ENCODE results near the gene PPIP5K2. TPM values are rescaled to one million over a fixed set of nuclear protein-coding genes. Genes with fewer than 3 reads are reported as not detected.

Gene PPIP5K2
- total and polyA plus RNA-seq, 2 of the 8 experiments (the other 6 are each of a cell fraction or from before 2014, with no cell fraction given): 14.8 to 46.6 TPM

GRCh38 chr5:103259705-103260355 is 139.7 kb downstream of the PPIP5K2 start:
- peak overlapping the region; percentile 61 to 94 (median 88) for H3K4me3 ChIP-seq (ENCODE audit: extremely low read depth in 1 of 4, insufficient read depth in 2 of 4, low read depth in 3 of 4, low read length in 4 of 4)
- peak overlapping the region; percentile 76 for H4K8ac ChIP-seq (ENCODE audit: extremely low read depth, insufficient read depth, low read length)
- peak overlapping the region; percentile 84 to 93 for H3K4me2 ChIP-seq (ENCODE audit: insufficient read depth in 1 of 2, low read depth in 2 of 2, low read length in 2 of 2)
- peaks cover 6% of the 10 kb centered on the region; the same call in 1 of the 2 replicates for H3K23me2 ChIP-seq (ENCODE audit: low read depth, low read length)
- H3K79me2 ChIP-seq (ENCODE audit: control insufficient read depth in 1 of 2, insufficient read depth in 2 of 2, low read length in 2 of 2): peaks cover 0 to 53% of the 10 kb centered on the region in 2 experiments; a peak in 2 of 4 replicates
- peak in 1 of 2 experiments; percentile 63 for DNase-seq (ENCODE audit: low read depth in 1 of 2, low spot score in 2 of 2)
- H2AFZ ChIP-seq (ENCODE audit: low read length): no peak overlapping the region
- H2AK5ac ChIP-seq (ENCODE audit: low read depth, low read length): no peak overlapping the region
- TF ChIP-seq BACH1 (IDR thresholded peaks at IDR 0.05; ENCODE audit: low read length): 0 out of 2 replicates have a peak, but pooled peaks have one; percentile 15
- TF ChIP-seq CBX5 (IDR thresholded peaks at IDR 0.05; ENCODE audit: low read depth, low read length): no peak
- 0 out of 4 replicates have a peak, but pooled peaks of 1 of the 2 experiments have one; percentile 4 for TF ChIP-seq SIN3A (conservative IDR thresholded peaks at IDR 0.05 in 1 of 2, IDR thresholded peaks at IDR 0.05 in 1 of 2; ENCODE audit: low read depth in 1 of 2, low read length in 2 of 2)
- peak overlapping the region in 3 of 4 experiments; percentile 84 to 87 (median 84); a peak in 6 of 7 replicates for H3K9ac ChIP-seq (replicated peaks in 1 of 4; ENCODE audit: extremely low read depth in 1 of 4, low read depth in 3 of 4, low read length in 3 of 4)
- no peak for FAIRE-seq
- H2BK15ac ChIP-seq (ENCODE audit: low read length): no peak overlapping the region; the same call in 1 of the 2 replicates
- no peaks in the 10 kb centered on the region for H3K9me3 ChIP-seq (ENCODE audit: insufficient read depth in 2 of 2, low read depth in 1 of 2, low read length in 1 of 2)
- H3K4me1 ChIP-seq (replicated peaks in 1 of 4; ENCODE audit: control insufficient read depth in 3 of 4, insufficient read depth in 4 of 4, low read length in 3 of 4): peaks cover 0 to 6% (median 0%) of the 10 kb centered on the region in 4 experiments; a peak in 1 of 7 replicates
- no peak overlapping the region for H3K23ac ChIP-seq (ENCODE audit: insufficient read length)
- no peak overlapping the region for H4K91ac ChIP-seq (replicated peaks; ENCODE audit: insufficient read length, low read length)
- no peak overlapping the region for H2BK120ac ChIP-seq (replicated peaks; ENCODE audit: low read depth, low read length)
- no peak overlapping the region for H3K14ac ChIP-seq (ENCODE audit: insufficient read length)
- peak overlapping the region; percentile 58 for H3K4ac ChIP-seq (replicated peaks; ENCODE audit: insufficient read length, low read depth, low read length)
- H2BK5ac ChIP-seq (ENCODE audit: low read depth, low read length): peak overlapping the region; percentile 38; the same call in 1 of the 2 replicates
- CTCF ChIA-PET (ENCODE audit: partially characterized antibody): interaction anchor here (0.6 to 3.5 kb wide), 9 partner anchors 12 to 190 kb away, joined by 3 to 22 read pairs (median 3); no protein-coding TSS in a partner anchor
- peak overlapping the region; percentile 78; the same call in 1 of the 2 replicates for H3K27ac ChIP-seq (ENCODE audit: low read depth, low read length)
- no peak overlapping the region for H2BK20ac ChIP-seq (ENCODE audit: low read length)
- H4K5ac ChIP-seq (ENCODE audit: insufficient read length, low read depth, low read length): no peak overlapping the region
- POLR2A ChIA-PET (ENCODE audit: partially characterized antibody): interaction anchor here (0.6 to 2.4 kb wide), 8 partner anchors 9 to 750 kb away, joined by 3 to 9 read pairs (median 4); no protein-coding TSS in a partner anchor
- no peaks in the 10 kb centered on the region for H3K27me3 ChIP-seq (replicated peaks in 1 of 4; ENCODE audit: control insufficient read depth in 3 of 4, extremely low read depth in 1 of 4, insufficient read depth in 3 of 4, low read length in 3 of 4)
- H3K18ac ChIP-seq (ENCODE audit: extremely low read depth, low read length): peak overlapping the region; percentile 42
- H4K20me1 ChIP-seq (replicated peaks in 1 of 2; ENCODE audit: control insufficient read depth in 1 of 2, insufficient read depth in 2 of 2, low read length in 2 of 2): no peaks in the 10 kb centered on the region
- no peak overlapping the region for H2BK12ac ChIP-seq (ENCODE audit: low read depth, low read length)
- H3K36me3 ChIP-seq (ENCODE audit: control insufficient read depth in 2 of 4, insufficient read depth in 4 of 4, low read length in 3 of 4): no peaks in the 10 kb centered on the region
- 0% methylated on average over 19 of the region's 20 CpGs; no CpG with 5 or more reads in 1 of the 2 experiments for WGBS, 2 experiments (ENCODE audit: extremely low coverage in 1 of 2, insufficient coverage in 1 of 2, insufficient read length in 1 of 2, insufficient replicate concordance in 2 of 2, low coverage in 1 of 2, low lambda C conversion rate in 2 of 2, missing lambda C conversion rate in 1 of 2)
- peak overlapping the region; percentile 84 for H3K56ac ChIP-seq (replicated peaks; ENCODE audit: insufficient read length, low read depth, low read length)
- H3K79me1 ChIP-seq (ENCODE audit: low read depth, low read length): no peaks in the 10 kb centered on the region; the same call in 1 of the 2 replicates

Data from H1 (cell line).